ENCODE results near the gene C6orf47. TPM values are rescaled to one million over a fixed set of nuclear protein-coding genes. Genes with fewer than 3 reads are reported as not detected.

The C6orf47 gene
- total RNA-seq, 2 experiments from 2014 or later = 16.7 to 18.5 TPM

DNA sequence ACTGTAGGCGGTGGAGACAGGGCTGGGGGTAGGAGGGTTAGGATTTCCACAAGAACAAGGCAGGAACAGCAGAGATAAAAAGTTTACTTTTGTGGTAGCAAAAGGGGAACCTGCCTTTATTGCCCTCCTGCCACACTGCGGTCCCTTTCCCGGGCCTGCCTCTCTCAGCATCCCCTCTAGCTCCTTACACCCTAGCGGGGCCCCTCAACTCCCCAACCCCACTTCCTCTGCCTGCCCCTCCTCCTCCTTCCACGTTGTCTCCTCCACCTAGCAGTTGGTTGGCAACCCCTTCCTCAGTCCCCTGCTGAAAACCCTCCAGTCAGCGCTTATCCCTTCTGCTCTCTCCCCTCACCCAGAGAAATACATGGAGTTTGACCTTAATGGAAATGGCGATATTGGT lies 44.8 kb downstream of the C6orf47 start:
- Histone ChIP-seq H3K36me3 (ENCODE audit: insufficient read depth, low read length) (no peaks in the 10 kb centered on the region), H3K27ac (ENCODE audit: low read depth, low read length, poor library complexity, severe bottlenecking) (peak overlapping the region; percentile 58), H3K9me3 (ENCODE audit: low read length) (no peaks in the 10 kb centered on the region), H4K20me1 (ENCODE audit: insufficient read depth, low read length) (no peaks in the 10 kb centered on the region), H3K4me2 (ENCODE audit: low read length) (peak overlapping the region; percentile 76), H3K79me2 (ENCODE audit: insufficient read depth, low read depth, low read length) (peaks cover 1% of the 10 kb centered on the region; the same call in 1 of the 2 replicates), H2AFZ (ENCODE audit: low read length) (peak overlapping the region; percentile 67), H3K4me1 (ENCODE audit: insufficient read depth, low read length, poor library complexity, severe bottlenecking) (peaks cover 39% of the 10 kb centered on the region), H3K4me3 (ENCODE audit: low read depth, low read length, poor library complexity, severe bottlenecking) (peak overlapping the region; percentile 61), H3K9me2 (ENCODE audit: insufficient read depth, low read length) (no peaks in the 10 kb centered on the region)
- intact Hi-C loops (cut with micrococcal nuclease; ENCODE audit: unreplicated experiment) = no loop called here
- no peak for TF ChIP-seq EZH2phosphoT487 (IDR thresholded peaks at IDR 0.05; ENCODE audit: borderline replicate concordance, low read depth, low read length)
- TF ChIP-seq, protein P1, sequence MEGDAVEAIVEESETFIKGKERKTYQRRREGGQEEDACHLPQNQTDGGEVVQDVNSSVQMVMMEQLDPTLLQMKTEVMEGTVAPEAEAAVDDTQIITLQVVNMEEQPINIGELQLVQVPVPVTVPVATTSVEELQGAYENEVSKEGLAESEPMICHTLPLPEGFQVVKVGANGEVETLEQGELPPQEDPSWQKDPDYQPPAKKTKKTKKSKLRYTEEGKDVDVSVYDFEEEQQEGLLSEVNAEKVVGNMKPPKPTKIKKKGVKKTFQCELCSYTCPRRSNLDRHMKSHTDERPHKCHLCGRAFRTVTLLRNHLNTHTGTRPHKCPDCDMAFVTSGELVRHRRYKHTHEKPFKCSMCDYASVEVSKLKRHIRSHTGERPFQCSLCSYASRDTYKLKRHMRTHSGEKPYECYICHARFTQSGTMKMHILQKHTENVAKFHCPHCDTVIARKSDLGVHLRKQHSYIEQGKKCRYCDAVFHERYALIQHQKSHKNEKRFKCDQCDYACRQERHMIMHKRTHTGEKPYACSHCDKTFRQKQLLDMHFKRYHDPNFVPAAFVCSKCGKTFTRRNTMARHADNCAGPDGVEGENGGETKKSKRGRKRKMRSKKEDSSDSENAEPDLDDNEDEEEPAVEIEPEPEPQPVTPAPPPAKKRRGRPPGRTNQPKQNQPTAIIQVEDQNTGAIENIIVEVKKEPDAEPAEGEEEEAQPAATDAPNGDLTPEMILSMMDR (conservative IDR thresholded peaks at IDR 0.05; ENCODE audit: low read length) = no peak
- CTCF ChIA-PET (ENCODE audit: unreplicated experiment) = interaction anchor here (1.0 kb wide), 1 partner anchor 28 kb away, joined by 3 read pairs; no protein-coding TSS in a partner anchor
- no TSS peak for BruUV-seq (replicated peaks)
- POLR2A ChIA-PET = interaction anchor here (1.3 kb wide), 1 partner anchor 74 kb away, joined by 7 read pairs; the partner anchor contains the start of gene DDX39B
- peak; percentile 62 for DNase-seq (ENCODE audit: low spot score)

DNA sequence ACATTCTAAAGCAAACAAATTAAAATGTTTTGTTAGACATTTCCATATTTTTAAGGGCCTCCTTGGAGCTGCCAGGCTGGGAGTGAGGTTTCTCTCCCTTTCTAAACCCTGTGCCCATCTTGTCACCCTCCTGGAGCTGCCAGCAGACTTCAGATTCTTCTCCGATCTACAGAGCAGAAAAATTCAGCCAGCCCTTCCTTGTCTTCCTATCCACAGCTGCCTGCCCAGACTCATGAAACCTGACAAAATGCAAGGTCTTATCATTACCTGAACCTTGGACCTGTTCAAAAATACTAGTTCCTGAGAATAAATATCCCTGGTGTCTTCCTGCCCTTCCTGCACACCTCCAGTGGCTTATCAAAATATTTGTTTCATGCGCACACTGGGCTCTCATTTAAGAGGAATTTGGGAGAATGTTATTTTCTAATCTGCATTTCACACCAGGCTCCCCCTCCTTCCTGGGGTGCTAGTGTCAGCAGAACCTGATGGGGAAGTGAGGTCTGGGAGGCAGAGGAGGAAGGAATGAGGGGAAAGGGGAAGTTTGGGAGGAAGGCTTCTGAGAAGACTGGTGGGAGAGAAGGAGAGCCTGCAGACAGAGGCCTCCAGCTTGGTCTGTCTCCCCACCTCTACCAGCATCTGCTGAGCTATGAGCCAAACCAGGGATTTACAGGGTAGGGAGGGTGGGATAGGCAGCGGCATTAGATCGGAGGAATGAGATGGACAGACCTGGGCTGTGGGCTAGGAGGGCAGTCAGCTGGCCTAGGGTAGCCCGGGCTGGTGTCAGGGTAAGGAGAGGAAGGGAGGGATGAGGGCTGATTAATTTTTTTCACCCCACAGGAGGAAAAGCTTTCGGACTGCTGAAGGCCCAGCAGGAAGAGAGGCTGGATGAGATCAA lies 45.6 kb downstream of the C6orf47 start, which contains the start of gene AIF1:
AIF1 (plus strand) TSS at position 551 of the 895 bp plus-strand sequence; CDS start at position 647, 96 bp downstream.
- Histone ChIP-seq H3K4me2 (ENCODE audit: low read length) (peak within 1 kb of the TSS; percentile 76), H3K9me3 (ENCODE audit: low read length) (no peaks in the 10 kb centered on the region), H3K4me3 (ENCODE audit: low read depth, low read length, poor library complexity, severe bottlenecking) (peak within 1 kb of the TSS; percentile 61), H3K36me3 (ENCODE audit: insufficient read depth, low read length) (no peaks in the 10 kb centered on the region), H4K20me1 (ENCODE audit: insufficient read depth, low read length) (no peaks in the 10 kb centered on the region), H3K4me1 (ENCODE audit: insufficient read depth, low read length, poor library complexity, severe bottlenecking) (peaks cover 39% of the 10 kb centered on the region), H2AFZ (ENCODE audit: low read length) (peak within 1 kb of the TSS; percentile 67), H3K79me2 (ENCODE audit: insufficient read depth, low read depth, low read length) (no peaks in the 10 kb centered on the region), H3K9me2 (ENCODE audit: insufficient read depth, low read length) (no peaks in the 10 kb centered on the region), H3K27ac (ENCODE audit: low read depth, low read length, poor library complexity, severe bottlenecking) (peak within 1 kb of the TSS; percentile 58)
- intact Hi-C loops (cut with micrococcal nuclease; ENCODE audit: unreplicated experiment) = no loop called here
- no peak for TF ChIP-seq EZH2phosphoT487 (IDR thresholded peaks at IDR 0.05; ENCODE audit: borderline replicate concordance, low read depth, low read length)
- TF ChIP-seq, protein P1 (conservative IDR thresholded peaks at IDR 0.05; ENCODE audit: low read length) = no peak
- CTCF ChIA-PET (ENCODE audit: unreplicated experiment) = interaction anchor here (0.5 to 1.0 kb wide), 2 partner anchors 28 to 68 kb away, joined by 3 to 7 read pairs; partner anchors contain the start of gene ATP6V1G2
- no TSS peak for BruUV-seq (replicated peaks)
- POLR2A ChIA-PET = interaction anchor here (0.5 to 1.3 kb wide), 2 partner anchors 74 to 293 kb away, joined by 3 to 7 read pairs; partner anchors contain the start of gene DDX39B
- DNase-seq (ENCODE audit: low spot score) = no peak

Data from OCI-LY7 (cell line).